HUDEP-2 (cell line): ENCODE data around the gene ARHGEF5.

ENCODE experiments used
- DNase-seq, 76 experiments: peaks; one replicate each; lab custom pipeline; 2025; ENCODE audit not compliant: unreplicated experiment in 76 of 76; lab: John Stamatoyannopoulos, UW

The ARHGEF5 gene

DNA sequence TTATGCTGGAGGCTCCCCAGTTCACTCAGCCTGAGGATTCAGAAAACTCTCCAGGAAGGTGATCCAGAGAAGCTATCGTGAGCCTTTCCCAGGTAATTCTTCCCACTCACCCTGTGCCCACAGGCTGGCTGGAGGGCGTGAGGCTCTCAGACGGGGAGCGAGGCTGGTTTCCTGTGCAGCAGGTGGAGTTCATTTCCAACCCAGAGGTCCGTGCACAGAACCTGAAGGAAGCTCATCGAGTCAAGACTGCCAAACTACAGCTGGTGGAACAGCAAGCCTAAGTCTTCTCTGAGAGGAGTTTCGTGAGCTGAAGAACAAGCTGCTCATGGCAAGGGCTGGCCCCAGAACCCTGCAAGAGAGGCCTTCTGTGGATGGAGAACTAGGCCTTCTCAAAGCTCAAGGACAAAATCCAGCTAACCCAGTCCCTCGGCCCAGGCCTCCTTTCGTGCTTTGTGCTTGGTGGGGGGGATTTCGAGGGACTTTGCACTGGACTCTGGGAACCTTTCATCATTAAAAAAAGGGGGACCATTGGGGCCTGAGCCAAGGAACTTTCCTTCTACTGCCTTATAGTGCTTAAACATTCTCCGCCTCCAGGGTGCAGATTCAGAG lies 24.7 kb downstream of the ARHGEF5 start:
- no peak for DNase-seq

DNA sequence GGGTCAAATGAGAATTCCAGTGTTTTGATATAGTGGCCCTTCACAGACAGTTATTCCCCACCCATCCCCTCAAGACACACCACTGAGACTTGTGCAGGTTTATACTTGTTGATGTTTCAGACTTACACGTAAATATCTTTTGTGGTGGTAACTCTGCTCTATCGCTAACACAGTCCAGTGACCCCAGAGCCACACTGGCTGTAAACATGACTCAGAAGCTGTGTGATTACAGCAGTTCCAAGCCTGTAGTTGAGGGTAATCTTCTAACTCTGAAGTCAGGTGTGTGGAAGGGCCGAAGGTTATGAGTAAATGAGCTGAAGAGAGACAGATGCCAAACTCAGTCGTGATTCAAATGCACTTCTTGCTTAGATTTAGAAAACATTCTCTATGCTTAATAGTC lies 28.9 kb downstream of the ARHGEF5 start:
- no peak for DNase-seq

DNA sequence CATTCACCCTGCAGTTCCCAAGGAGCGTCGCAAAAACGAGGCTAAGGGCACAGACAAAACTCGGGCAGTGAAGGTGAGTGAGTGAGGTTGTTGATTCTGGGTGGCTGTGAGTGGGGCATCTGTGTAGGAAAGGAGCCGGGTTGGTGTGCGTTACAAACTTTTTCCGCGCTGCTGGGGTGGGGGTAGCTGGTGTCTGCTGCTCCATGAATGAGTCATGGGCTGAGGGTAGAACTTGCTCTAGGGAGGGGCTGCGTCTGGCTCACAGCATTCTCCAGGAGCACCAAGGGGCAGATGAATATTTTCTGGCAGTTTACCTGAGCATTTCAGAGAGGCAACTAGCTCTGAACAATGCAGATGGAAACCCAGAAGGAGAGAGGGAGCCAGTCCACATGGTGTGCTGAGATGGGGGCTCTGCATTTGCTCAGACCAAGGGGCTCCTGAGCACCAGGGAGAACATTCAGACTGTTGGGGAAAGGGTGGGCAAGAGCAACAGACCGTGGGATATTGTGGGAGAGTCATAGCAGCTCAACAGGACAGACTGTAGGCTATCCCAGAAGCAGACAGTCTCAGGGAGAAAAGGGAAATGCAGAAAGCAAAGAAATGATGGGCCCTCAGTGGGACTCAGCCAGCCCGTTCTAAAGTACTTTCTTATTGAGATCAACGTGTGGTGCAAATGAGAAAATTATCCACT lies 29.5 kb downstream of the ARHGEF5 start:
- no peak for DNase-seq

DNA sequence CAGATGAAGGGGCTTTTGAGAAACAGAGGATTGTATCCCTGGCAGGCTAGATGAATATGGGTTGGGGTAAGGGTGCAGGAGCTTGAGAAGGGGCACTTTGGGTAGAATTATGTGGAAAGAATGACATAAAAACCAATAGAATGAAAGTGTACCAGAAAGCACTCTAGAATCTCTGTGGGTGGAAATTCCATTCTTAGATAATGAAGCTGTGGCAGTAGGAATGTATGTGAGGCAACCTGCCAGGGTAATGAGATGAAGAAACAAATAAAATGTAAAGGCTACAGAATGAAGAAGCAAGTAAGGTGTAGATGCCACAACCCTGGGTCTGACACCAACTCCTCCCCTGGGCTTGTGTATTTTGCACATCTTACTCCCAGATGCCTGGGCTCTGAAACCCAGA lies 31.5 kb downstream of the ARHGEF5 start:
- DNase-seq: no peak

DNA sequence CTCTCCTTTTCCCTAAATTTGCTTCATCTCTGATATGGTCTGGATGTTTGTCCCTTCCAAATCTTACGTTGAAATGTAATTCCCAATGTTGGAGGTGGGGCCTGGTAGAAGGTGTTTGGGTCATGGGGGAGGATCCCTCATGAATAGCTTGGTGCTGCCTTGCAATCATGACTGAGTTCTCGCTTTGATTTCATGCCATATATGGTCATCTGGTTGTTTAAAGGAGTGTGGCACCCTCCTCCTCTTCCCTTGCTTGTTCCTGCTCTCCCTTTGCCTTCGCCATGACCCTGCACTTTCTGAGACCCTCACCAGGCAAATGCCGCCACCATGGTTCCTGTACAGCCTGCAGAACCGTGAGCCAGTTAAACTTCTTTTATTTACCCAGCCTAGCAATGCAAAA lies 33.7 kb downstream of the ARHGEF5 start:
- DNase-seq: no peak

DNA sequence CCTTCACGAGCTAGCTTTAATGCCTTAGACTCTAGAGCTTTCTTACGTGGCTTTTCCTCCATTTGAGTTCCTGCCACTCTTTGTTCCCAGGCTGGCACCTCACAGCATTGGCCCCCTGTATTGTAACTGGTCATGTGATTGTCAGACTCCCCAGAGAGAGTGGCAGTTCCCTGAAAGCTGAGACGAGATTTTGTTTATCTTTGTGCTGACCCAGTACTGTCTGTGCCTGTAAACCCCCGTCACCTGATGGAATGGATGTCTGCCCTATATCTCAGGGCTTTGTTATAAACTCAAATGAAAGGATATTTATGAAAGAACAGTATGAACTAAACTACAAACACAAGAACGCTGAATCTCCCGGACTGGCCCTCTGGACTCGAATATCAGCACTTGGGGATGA lies 35.3 kb downstream of the ARHGEF5 start:
- DNase-seq: no peak

DNA sequence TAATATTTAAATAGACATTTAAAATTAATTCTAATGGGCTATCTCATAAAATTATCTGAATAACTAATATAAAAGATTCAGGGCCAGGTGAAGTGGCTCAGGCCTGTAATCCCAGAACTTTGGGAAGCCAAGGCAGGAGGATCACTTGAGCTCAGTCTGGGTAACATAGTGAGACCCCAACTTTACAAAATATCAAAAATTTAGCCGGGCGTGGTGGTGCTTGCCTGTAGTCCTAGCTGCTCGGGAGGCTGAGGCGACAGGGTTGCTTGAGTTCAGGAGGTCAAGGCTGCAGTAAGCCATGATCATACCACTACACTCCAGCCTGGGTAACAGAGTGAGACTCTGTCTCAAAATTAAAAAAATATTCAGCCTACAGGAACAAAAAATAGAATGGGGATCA lies 35.8 kb downstream of the ARHGEF5 start:
- no peak for DNase-seq

DNA sequence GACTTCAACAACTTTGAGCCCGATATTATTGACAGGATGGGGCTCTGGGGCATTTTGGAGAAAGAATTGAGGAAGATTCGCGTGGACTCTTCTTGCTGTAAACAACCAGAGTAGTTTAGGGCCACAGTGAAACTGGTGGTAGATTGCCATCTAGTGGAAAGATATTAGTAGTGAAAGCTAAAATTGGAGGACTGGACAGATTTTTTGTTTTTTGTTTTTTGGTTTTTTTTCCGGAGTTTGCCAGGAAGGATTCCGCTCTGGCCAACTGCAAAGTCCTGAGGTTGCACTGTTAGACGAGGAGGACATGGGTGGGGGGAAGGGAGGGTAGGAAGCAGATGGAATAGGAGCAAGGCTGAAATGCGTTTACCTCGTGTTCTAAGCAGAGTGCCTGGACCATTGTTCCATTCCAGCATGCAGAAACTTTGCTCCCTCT lies 36.6 kb downstream of the ARHGEF5 start:
- peak in 13 of 76 experiments; percentile 1 to 34 (median 8) for DNase-seq

DNA sequence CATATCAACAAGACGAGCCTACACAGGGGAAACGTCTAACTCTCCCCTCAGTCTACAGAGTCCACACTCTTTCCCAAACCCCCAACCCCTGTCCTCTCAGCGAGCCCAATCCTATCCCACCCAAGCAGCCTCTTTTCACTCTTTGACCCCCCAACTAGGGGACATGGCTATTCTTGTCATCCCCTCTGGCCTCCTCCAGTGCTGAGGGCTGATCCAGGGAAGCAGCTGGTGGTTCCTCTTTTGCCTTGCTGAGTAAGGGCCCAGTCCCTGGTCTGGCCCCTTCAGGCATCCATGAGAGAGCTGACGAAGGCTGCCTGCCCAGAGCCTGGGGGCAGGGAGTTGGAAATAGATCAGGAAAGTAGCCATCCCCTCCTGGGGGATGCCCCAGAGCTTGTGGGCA lies 41.9 kb downstream of the ARHGEF5 start:
- no peak for DNase-seq

DNA sequence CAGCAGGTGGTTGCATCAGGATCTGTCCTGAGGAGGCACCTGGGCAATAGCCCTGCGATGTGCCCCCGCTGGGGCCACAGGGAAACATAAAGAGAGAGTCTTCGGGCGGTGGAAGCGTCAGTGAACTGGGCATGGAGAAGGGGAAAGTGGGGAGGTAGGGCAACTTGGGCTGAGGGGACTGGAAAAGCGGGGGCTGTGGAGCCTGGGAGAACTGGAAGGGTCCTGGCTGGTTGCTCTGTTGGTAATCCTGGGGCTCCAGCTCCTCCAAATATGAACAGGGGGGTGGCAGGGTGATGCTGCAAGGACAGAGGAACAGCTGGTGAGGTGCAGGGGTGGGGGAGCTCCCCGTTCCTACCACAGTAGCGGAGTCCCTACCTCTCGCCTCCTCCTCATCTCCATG lies 43.1 kb downstream of the ARHGEF5 start:
- no peak for DNase-seq

DNA sequence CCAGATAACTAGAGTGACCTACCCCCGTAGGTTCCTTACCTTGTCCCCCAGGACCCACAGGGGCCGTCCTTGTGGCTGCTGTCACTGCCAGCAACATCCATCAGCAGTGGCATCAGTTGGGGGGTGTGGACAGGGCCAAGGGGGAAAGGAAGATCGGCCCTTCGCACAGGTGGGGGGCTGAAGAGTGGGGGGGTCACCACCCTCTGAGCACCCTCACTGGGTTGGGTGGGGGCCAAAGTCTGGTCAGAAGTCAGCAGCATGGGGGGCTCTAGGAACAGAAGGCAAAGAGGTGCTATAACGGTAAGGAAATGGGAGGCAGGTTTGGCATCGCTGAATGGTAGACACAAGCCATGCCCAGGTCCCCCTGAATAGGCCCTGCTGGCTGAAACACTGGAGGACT lies 43.7 kb downstream of the ARHGEF5 start:
- no peak for DNase-seq

DNA sequence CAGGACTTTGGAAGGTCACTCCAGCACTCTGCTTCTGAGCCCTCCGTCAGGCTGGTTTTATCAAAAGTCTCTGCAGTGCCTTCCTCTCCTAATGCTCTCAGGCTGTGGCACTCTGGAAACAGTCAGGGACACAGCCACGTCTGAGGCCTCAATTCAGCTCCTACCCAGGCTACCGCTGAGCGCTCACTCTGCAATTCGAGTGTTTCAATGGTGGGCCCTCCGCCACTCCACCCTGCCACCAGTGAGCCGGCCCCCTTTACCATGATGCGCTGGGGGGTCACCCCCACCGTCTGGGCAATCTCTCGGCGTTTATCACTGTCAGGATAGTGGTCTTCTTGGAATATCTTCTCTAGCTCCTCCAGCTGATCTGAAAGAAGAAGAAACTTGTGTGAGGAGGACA lies 44.7 kb downstream of the ARHGEF5 start:
- DNase-seq: no peak

DNA sequence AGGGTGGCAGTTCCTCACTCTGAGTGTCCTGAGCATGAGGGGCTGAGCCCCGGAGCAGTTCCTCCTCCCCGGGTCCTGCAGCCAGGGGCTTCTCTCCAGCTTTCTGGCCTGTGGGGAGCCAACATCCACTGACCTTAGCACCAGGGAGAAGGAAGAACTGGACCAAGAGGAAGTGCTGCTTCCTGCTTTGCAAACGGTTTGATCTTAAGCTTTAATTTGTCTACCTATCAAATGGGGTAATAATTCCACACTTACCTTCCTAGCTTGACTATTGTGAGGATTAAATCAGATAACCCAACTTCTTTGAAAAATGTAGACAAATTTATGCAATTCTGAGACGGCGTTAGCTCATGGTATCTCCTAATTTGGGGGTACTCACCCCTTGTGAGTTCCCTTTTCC lies 46.3 kb downstream of the ARHGEF5 start:
- no peak for DNase-seq

DNA sequence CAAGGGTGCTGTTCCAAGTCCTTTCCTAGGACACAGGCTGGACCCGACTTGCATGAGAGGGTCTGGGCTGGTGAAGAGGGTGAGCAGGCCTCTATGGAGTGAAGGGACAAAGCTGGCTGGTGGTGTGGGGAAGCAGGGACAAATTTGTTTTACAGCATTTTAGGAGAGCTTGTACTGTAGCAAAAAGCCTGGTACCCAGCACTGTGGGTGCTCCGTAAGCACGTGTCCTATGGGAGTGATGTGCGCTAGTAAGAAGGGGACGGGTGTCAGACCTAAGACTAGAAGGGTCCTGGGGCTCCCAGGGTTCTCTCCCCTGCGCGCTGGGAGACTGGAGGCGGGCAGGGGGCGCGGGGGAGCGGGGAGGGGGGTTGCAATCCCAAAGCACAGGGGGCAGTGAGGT lies 47.9 kb downstream of the ARHGEF5 start:
- DNase-seq: no peak

DNA sequence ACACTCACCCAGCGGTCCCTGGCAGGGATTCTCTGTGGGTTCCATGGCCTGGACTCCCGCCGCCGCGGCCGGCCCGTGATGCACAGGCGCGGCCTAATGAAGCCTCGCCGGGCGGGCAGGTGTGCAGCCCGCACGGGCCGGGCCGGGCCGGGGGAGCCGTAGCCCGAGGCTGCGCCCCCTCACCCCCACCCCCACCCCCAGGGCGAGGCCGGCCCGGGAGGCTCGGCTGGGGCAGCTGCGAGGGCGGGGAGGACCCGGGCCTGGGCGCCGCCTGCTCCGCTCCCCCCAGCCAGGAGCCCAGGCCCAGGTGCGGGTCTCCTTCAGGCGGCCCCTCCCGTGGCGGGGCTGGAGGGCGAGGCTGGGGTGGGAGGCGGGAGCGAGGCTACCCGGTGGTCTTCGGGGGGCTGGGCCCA lies 48.5 kb downstream of the ARHGEF5 start, which contains the start of gene NOBOX:
Gene NOBOX (minus strand): TSS at position 45 of the 413 bp plus-strand sequence.
- DNase-seq: no peak

DNA sequence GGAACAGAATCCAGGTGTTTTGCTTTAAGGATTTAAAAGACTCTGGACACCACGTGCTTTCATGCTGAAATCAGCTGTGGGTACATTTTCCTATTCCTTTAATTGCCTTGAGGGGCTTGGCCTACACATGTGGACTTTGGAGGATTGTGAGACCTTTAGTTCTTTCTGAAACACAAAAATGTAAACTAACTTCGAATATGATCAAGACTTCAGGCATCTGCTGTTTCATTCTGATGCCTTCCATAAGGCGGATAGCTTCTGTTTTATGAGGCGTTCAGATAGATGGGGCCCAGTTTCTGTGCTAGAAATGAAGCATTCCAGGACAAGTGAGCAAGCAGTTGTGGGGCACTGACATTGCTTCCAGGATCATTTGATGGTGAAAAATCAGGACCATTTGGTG lies 49.7 kb downstream of the ARHGEF5 start:
- no peak for DNase-seq

DNA sequence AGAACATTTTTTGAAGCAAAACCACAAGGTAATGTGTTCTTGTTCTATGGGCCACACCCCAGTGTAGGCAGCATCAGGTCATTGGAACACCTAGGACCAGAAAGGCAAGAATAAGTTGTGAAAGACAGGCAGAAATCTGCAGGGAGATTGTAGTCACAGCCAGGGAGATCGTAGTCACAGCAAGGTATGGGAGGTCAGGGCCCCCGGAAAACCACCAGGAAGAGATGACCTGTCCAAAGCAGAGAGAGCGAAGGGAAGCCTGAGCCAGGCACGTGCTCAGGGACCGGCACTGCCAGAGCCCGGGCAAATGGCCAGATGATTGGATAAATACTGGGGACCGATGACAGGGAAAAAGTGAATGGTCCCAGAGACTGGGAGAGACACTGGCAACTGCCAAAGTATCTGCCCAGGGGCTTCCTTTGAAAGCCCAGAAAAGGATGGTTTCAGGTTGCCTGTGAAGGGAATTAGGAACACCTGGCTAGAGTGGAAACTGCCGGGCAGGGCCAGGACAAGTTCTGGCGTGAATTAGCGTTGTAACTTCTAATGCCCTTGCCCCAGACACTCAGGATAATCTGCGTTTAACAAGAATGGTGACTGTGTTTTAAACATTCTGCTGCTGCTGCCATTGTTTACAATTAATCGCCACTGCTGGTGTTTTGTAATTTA lies 52.2 kb downstream of the ARHGEF5 start:
- no peak for DNase-seq

DNA sequence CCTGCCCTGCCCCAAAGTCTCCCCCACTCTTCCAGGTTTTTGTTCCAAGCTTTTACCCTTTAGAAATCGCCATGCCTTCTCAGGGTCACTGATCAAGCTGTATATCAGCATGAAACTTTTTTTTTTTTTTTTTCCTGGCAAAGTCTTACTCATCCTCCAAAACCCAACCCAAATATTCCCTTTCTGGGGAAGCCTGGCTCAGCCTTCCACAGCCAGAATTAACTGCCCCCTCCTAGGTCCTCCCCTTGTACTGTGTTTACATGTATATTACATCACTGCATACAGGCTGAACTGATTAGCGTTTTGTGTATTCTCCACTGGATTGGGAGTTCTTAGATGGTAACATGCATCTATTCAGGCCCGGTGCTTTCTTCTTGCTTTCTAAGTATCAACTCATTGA lies 52.9 kb downstream of the ARHGEF5 start:
- DNase-seq: no peak

DNA sequence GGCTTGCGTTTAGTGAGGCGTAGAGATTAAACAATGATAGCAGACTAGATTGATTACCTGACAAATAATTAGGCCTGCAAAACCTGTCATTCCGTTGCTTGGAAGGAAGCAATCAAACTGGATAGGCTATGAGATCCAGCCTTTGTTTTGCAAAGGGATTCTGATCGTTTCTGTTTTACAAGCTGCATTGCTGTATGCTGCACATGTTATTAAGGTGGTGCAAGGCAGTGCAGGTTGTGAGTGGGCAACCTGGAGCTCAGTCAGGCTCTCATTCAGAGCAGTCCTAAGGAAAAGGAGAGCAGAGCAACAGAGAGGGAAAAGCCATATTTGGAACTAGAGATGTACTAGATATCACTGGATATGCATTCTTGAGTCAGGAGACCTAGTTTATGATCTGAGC lies 55.2 kb downstream of the ARHGEF5 start:
- no peak for DNase-seq

DNA sequence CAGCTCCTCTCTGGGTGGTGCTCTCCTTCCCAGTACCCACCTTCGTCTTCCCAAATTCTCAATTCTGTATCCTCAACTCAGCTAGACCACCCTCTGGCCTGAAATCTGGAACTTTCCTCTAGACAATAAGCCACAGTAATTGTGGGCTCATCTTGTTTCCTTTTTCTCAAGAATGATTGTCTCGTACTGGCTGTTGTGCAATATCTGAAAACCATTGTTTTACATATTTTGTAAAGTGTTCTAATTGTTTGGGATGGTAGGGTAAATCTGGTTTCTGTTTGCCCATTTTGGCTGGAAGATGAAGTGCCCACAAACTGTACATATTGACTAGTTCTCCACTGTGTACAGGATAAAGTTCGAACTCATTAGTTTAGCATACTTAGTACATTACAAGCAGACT lies 59.6 kb downstream of the ARHGEF5 start:
- DNase-seq: no peak

DNA sequence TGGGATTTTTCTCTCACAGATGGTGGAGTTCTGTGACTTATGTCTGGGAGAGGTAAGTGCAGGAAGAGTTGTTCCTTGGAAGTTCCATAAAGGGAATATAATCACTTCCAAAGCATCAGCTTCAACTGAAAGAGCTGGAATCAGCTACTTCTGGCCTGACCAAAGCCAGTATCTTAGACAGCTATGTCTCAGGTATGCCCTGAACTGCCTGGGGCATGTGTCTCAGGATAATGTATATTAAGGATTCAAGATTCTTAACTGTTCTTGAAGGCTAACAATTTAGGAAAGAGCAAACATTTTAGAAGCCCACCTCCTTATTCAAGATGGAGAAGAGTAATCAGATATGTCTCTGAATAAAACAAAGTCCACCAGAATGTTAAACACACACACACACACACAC lies 60.7 kb downstream of the ARHGEF5 start:
- no peak for DNase-seq

DNA sequence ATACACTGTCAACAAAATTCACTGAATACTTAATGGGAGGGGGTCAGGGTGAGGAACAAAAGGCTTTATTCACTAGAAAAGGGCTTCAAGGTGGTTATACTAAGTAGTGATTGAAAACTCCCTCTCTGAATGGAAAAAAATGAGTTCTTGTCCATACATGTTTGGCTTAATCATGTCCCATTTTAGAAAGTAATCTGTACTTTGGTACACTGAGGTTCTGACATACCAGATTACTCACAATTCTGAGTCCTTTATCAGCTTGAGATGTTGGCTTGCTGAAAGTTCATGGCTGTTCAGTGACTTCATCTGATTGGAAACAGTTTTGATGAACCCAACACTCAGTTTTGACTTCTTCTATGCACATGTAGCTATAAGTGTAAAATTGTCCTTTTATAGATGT lies 61.1 kb downstream of the ARHGEF5 start:
- no peak for DNase-seq
